HepG2 (cell line): ENCODE measurements around the gene ENO3. TPM values are rescaled to one million over a fixed set of nuclear protein-coding genes. Genes with fewer than 3 reads are reported as not detected.

ENCODE experiments used
- AGO1 ChIP-seq: fragments of 200-400 bp; formaldehyde crosslinking; IDR thresholded peaks from 2 replicates; pipeline ENCODE4 v1.6.1; 2017; ENCODE audit warnings: mild to moderate bottlenecking, low read depth, low read length, moderate library complexity; ENCODE audit not compliant: poor library complexity, severe bottlenecking
- ATF6 ChIP-seq: sonication (generic); formaldehyde crosslinking; conservative IDR thresholded peaks from 2 replicates; pipeline ENCODE4 v1.4.0; 2020; ENCODE audit warnings: missing genetic modification reagents
- ATM ChIP-seq: fragments of 450-650 bp; IDR thresholded peaks from 2 replicates; pipeline ENCODE4 v1.7.1; 2017; ENCODE audit warnings: mild to moderate bottlenecking, borderline replicate concordance
- CCAR2 ChIP-seq: fragments of 200-400 bp; formaldehyde crosslinking; optimal IDR thresholded peaks from 2 replicates; pipeline ENCODE3; 2018; ENCODE audit warnings: low read depth, mild to moderate bottlenecking, low read length, moderate library complexity
- ELF4 ChIP-seq: sonication (generic); formaldehyde crosslinking; IDR thresholded peaks from 2 replicates; pipeline ENCODE4 v1.5.0; 2020; ENCODE audit warnings: missing genetic modification reagents, mild to moderate bottlenecking, moderate library complexity, borderline replicate concordance
- EP300 ChIP-seq, 3 experiments: sonication (generic) in 1 of 3; formaldehyde crosslinking in 1 of 3; IDR thresholded peaks; 2 replicates each; pipeline versions ENCODE4 v1.5.1 to v1.6.1; 2011 to 2020; ENCODE audit warnings: low read depth in 2 of 3, low read length in 2 of 3, borderline replicate concordance in 1 of 3, improper control_type of control experiment in 1 of 3, mild to moderate bottlenecking in 1 of 3, missing genetic modification reagents in 1 of 3, moderate library complexity in 1 of 3
- HNRNPL ChIP-seq: fragments of 200-400 bp; formaldehyde crosslinking; IDR thresholded peaks from 2 replicates; pipeline ENCODE4 v1.6.1; 2017; ENCODE audit warnings: mild to moderate bottlenecking, low read depth, low read length
- JARID2 ChIP-seq: sonication (generic); formaldehyde crosslinking; IDR thresholded peaks from 2 replicates; pipeline ENCODE4 v1.8.1; 2023; ENCODE audit warnings: missing genetic modification reagents, inconsistent platforms; ENCODE audit not compliant: insufficient replicate concordance
- MIER2 ChIP-seq: IDR thresholded peaks from 2 replicates; pipeline ENCODE4 v1.6.1; 2016; ENCODE audit warnings: missing biosample characterization, missing genetic modification reagents
- NCOR1 ChIP-seq: fragments of 200-600 bp; sonication (generic); IDR thresholded peaks from 2 replicates; pipeline ENCODE4 v1.7.0; 2017; ENCODE audit warnings: antibody characterized with exemption, low read length, borderline replicate concordance
- NR2C2 ChIP-seq: sonication (generic); formaldehyde crosslinking; IDR thresholded peaks from 2 replicates; pipeline ENCODE4 v1.4.0; 2020; ENCODE audit warnings: missing genetic modification reagents, mild to moderate bottlenecking, moderate library complexity, borderline replicate concordance
- RFX3 ChIP-seq: IDR thresholded peaks from 2 replicates; pipeline ENCODE4 v1.6.1; 2016; ENCODE audit warnings: missing biosample characterization, missing genetic modification reagents
- STAT6 ChIP-seq: sonication (generic); formaldehyde crosslinking; IDR thresholded peaks from 2 replicates; pipeline ENCODE4 v1.4.0; 2020; ENCODE audit warnings: missing genetic modification reagents, mild to moderate bottlenecking, borderline replicate concordance
- TFDP2 ChIP-seq: sonication (generic); formaldehyde crosslinking; IDR thresholded peaks from 2 replicates; pipeline ENCODE4 v1.4.0; 2020; ENCODE audit warnings: missing genetic modification reagents
- TP53 ChIP-seq: sonication (generic); formaldehyde crosslinking; conservative IDR thresholded peaks from 2 replicates; pipeline ENCODE4 v1.4.0; 2020; ENCODE audit warnings: missing genetic modification reagents
- ZNF232 ChIP-seq: sonication (generic); formaldehyde crosslinking; IDR thresholded peaks from 2 replicates; pipeline ENCODE4 v1.4.0; 2020; ENCODE audit warnings: missing genetic modification reagents, borderline replicate concordance
- ZNF33B ChIP-seq: sonication (generic); formaldehyde crosslinking; IDR thresholded peaks from 2 replicates; pipeline ENCODE4 v1.5.1; 2020; ENCODE audit warnings: mild to moderate bottlenecking, missing genetic modification reagents
- polyA plus RNA-seq, 8 experiments: library from polyadenylated mRNA; depleted of rRNA in 3 of 8; stranded (reverse) in 7 of 8; unstranded in 1 of 8; fragments of >200 nt; fragmentation: Illumina TruSeq in 4 of 8; extraction: Trizol in 4 of 8; gene quantifications; 2 replicates each; pipeline versions ENCODE4 v1.2.1 to v1.2.3, GENCODE V29; 2011 to 2016; ENCODE audit warnings: low read depth in 4 of 8, missing spikeins in 1 of 8, mixed read lengths in 1 of 8; ENCODE audit not compliant: insufficient read depth in 1 of 8
- total RNA-seq, 5 experiments: library from RNA; depleted of rRNA; stranded (reverse); fragments of >200 nt; fragmentation: Illumina TruSeq; extraction: Trizol; gene quantifications; 2 replicates each; pipeline ENCODE4 v1.2.3, GENCODE V29; 2016; ENCODE audit warnings: low read depth in 1 of 5
- TF ChIP-seq, protein P1 (sequence below): sonication (generic); formaldehyde crosslinking; IDR thresholded peaks from 2 replicates; pipeline ENCODE4 v1.9.0; 2021; ENCODE audit warnings: missing genetic modification reagents, mild to moderate bottlenecking, borderline replicate concordance

Gene ENO3
- total and polyA plus RNA-seq, 2 of the 13 experiments (the other 11 are each of a cell fraction or from before 2014, with no cell fraction given): 59.8 to 69.8 TPM

- TF ChIP-seq, protein P1, sequence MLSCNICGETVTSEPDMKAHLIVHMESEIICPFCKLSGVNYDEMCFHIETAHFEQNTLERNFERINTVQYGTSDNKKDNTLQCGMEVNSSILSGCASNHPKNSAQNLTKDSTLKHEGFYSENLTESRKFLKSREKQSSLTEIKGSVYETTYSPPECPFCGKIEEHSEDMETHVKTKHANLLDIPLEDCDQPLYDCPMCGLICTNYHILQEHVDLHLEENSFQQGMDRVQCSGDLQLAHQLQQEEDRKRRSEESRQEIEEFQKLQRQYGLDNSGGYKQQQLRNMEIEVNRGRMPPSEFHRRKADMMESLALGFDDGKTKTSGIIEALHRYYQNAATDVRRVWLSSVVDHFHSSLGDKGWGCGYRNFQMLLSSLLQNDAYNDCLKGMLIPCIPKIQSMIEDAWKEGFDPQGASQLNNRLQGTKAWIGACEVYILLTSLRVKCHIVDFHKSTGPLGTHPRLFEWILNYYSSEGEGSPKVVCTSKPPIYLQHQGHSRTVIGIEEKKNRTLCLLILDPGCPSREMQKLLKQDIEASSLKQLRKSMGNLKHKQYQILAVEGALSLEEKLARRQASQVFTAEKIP: no peak
- TF ChIP-seq NR2C2 (no peak; the same call in 1 of the 2 replicates), RFX3 (CRISPR knock-in tag) (no peak), AGO1 (no peak), NCOR1 (no peak), ELF4 (CRISPR knock-in tag) (no peak), ATM (no peak), ZNF232 (no peak), ZNF33B (no peak), CCAR2 (no peak), JARID2 (CRISPR knock-in tag) (no peak), TFDP2 (CRISPR knock-in tag) (no peak), ATF6 (CRISPR knock-in tag) (no peak), TP53 (CRISPR knock-in tag) (no peak), MIER2 (CRISPR knock-in tag) (no peak), EP300 (IDR thresholded peaks at IDR 0.05; ENCODE audit: low read depth in 2 of 2, low read length in 2 of 2) (no peak), EP300 (CRISPR knock-in tag; IDR thresholded peaks at IDR 0.05; ENCODE audit: borderline replicate concordance) (no peak), STAT6 (CRISPR knock-in tag) (no peak), HNRNPL (no peak)
Observed at GRCh38 chr17:4968486-4969046, 17.6 kb downstream of the ENO3 start (continued).
